Naive thymus-derived CD8-positive, alpha-beta T cell (primary cell): ENCODE data around the gene UBR1. TPM values are rescaled to one million over a fixed set of nuclear protein-coding genes. Genes with fewer than 3 reads are reported as not detected.
"Not testable (repeated sequence)": the region's sequence is repeated elsewhere in the genome, so short reads cannot be mapped to it uniquely, and the experiment has no call there.

Experiments
- ATAC-seq, 2 donors: fragments of 150-1000 bp; cut with Tn5 transposase in 1 of 2; sonication (Bioruptor Pico), chemical (Tn5 transposase) in 1 of 2; 1 replicate in 1 of 2; 2 replicates in 1 of 2; pipeline ENCODE4 v1.10.0; 2021; ENCODE audit warnings: mild to moderate bottlenecking in 2 of 2, moderate library complexity in 2 of 2
- POLR2A ChIA-PET: fragments of 350-600 bp; sonication (Branson Sonifier 250); formaldehyde crosslinking; loops from one replicate; lab custom pipeline; 2021; ENCODE audit warnings: antibody characterized with exemption; lab: Charles Lee
- DNase-seq, 10 donors: peaks; one replicate each; pipeline versions ENCODE4 v3.0.0 to v3.0.0-alpha.2; 2020 to 2022
- H3K27ac Mint-ChIP-seq, 10 donors: one replicate each; pipeline ENCODE4 v1.8.0; 2020 to 2022; ENCODE audit warnings: mild to moderate bottlenecking in 10 of 10, mixed read lengths in 10 of 10, moderate library complexity in 4 of 10, inconsistent platforms in 1 of 10
- H3K27me3 Mint-ChIP-seq, 5 donors: one replicate each; pipeline ENCODE4 v1.8.0; 2021 to 2022; ENCODE audit warnings: mixed read lengths in 5 of 5
- H3K36me3 Mint-ChIP-seq, 3 donors: one replicate each; pipeline ENCODE4 v1.8.0; 2020 to 2022; ENCODE audit warnings: mixed read lengths in 3 of 3, mild to moderate bottlenecking in 2 of 3, inconsistent platforms in 1 of 3
- H3K4me1 Mint-ChIP-seq, 4 donors: one replicate each; pipeline ENCODE4 v1.8.0; 2021 to 2022; ENCODE audit warnings: mixed read lengths in 4 of 4
- H3K4me3 Mint-ChIP-seq, 10 donors: one replicate each; pipeline ENCODE4 v1.8.0; 2020 to 2022; ENCODE audit warnings: mild to moderate bottlenecking in 10 of 10, mixed read lengths in 10 of 10, moderate library complexity in 6 of 10, inconsistent platforms in 1 of 10
- H3K9me3 Mint-ChIP-seq, 9 donors: one replicate each; pipeline ENCODE4 v1.8.0; 2020 to 2022; ENCODE audit warnings: mixed read lengths in 9 of 9, mild to moderate bottlenecking in 3 of 9, inconsistent platforms in 1 of 9, moderate library complexity in 1 of 9
- polyA plus RNA-seq, 3 donors: library from polyadenylated mRNA; unstranded; fragments of 300-500 nt; fragmentation: Illumina TruSeq; gene quantifications; one replicate each; pipeline ENCODE4 v1.2.3, GENCODE V29; 2021
- total RNA-seq, 8 experiments: library from RNA in 2 of 8; stranded (reverse) in 2 of 8; gene quantifications; one replicate each; pipeline ENCODE4 v1.2.3 and lab custom pipeline; 2021 to 2026

UBR1 gene
- total and polyA plus RNA-seq, 5 experiments from 2014 or later = 16.1 to 52.4 (median 20.8) TPM

DNA sequence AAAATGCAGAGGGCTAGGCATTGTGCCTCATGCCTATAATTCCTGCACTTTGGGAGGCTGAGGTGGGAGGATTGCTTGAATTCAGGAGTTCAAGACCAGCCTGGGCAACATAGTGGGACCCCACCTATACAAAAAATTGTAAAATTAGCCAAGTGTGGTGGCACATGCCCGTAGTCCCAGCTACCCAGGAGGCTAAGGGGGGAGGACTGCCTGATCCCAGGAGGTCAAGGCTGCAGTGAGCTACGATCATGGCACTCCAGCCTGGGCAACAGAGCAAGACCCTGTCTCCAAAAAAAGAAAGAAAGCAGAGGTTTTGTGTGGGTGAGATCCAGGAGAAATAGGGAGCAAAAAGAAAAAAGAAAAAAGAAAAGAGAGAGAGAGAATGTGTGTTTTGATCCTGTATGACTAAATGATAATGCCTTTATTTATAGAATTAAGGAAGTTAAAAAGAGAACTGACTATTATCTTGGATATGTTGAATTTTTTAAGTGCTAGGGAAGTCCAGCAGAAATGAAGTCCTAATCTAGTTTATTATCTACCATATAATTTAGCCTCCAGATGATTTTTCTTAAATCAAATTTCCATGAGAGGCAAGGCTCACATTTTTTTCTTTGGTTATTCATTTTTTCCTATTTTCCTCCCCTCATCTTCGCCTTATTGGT is 190.1 kb downstream of the UBR1 start:
- no peaks in the 10 kb centered on the region for H3K36me3 Mint-ChIP-seq
- H3K27ac Mint-ChIP-seq = peak overlapping the region in 1 of 10 donors; percentile 48
- no peaks in the 10 kb centered on the region for H3K27me3 Mint-ChIP-seq
- peaks cover 23 to 56% (median 40%) of the 10 kb centered on the region in 4 donors for H3K4me1 Mint-ChIP-seq
- H3K9me3 Mint-ChIP-seq = no peaks in the 10 kb centered on the region
- POLR2A ChIA-PET = no interaction called here
- no peak for ATAC-seq
- peak overlapping the region in 1 of 10 donors; percentile 39 for H3K4me3 Mint-ChIP-seq
- DNase-seq = no peak

DNA sequence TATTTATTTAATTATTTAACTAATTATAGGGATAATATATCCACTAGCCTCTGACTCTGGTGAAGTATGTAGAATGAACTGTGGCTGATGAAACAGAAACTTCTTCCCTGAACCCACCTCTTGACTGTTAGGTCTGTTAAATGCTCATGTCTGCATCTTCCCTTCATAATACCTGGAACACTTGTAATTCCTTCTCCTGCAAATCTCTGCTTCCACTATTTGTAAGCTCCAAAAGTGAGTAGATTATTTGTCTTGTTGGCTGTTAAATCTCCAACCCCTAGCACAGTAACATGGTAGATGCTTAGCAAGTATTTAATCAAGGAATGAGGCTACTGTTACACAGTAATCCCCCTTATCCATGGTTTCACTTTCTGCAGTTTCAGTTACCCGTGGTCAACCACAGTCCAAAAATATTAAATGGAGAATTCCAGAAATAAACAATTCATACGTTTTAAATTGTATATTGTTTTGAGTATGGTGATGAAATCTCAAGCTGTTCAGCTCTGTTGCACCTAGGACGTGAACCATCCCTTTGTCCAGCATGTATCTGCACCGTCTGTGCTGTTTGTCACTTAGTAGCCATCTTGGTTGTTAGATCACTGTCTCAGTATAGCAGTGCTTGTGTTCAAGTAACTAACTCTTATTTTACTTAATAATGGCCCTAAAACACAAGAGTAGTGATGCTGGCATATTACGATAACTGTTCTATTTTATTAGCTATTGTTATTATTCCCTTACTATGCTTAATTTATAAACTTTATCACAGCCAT is 190.9 kb downstream of the UBR1 start:
- H3K27me3 Mint-ChIP-seq = no peaks in the 10 kb centered on the region
- no peaks in the 10 kb centered on the region for H3K36me3 Mint-ChIP-seq
- peak overlapping the region in 5 of 10 donors; percentile 18 to 24 (median 21) for H3K4me3 Mint-ChIP-seq
- POLR2A ChIA-PET = no interaction called here
- ATAC-seq (no peak), DNase-seq (no peak)
- no peak overlapping the region for H3K27ac Mint-ChIP-seq
- no peaks in the 10 kb centered on the region for H3K9me3 Mint-ChIP-seq
- peaks cover 22 to 56% (median 44%) of the 10 kb centered on the region in 4 donors for H3K4me1 Mint-ChIP-seq

DNA sequence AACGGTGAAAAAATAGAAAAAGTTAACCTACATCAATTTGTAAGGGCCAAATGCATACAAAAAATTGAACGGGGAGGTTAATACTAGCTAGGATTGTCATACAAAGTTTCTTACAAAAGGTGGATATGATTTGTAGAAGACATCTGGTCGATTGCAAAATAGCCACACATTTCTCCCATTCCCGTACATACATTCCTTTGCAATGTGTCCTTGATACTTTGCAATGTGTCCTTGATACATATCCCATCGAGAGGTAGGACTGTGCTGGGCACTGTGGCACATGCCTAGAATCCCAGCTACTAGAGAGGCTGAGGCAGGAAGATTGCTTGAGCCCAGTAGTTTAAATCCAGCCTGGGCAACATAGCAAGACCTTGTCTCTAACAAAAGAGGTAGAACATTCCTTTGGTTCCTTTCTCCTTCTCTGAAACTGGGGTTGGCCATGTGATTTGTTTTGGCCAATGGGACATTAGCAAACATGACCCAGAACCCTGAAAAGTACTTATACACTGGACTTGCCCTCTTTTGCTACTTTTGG is 194.7 kb downstream of the UBR1 start:
- ATAC-seq (no peak), DNase-seq (no peak)
- Mint-ChIP-seq H3K27ac (no peak overlapping the region), H3K36me3 (peaks cover 0 to 4% (median 2%) of the 10 kb centered on the region in 3 donors), H3K4me3 (no peak overlapping the region), H3K27me3 (no peaks in the 10 kb centered on the region), H3K9me3 (no peaks in the 10 kb centered on the region), H3K4me1 (peaks cover 20 to 43% (median 36%) of the 10 kb centered on the region in 4 donors)
- POLR2A ChIA-PET = no interaction called here

DNA sequence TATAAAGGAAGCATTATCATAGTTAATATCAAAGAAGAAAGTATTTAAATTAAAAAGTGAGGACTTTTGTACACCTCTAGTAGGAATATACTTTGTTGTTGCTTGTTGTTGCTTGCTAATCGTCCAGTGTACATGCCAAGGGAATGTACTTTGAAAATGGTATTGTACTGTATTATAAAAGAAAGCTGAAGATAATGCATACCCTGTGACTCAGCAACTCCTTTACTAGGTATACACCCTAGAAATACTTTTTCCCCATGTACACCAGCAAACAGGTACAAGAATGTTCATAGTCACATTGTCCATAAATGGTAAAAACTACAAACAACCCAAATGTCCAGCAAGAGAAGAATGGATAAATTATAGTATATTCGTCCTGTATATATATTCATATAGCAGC is 197.3 kb downstream of the UBR1 start:
- H3K27me3 Mint-ChIP-seq = no peaks in the 10 kb centered on the region
- H3K36me3 Mint-ChIP-seq = peaks cover 0 to 4% (median 4%) of the 10 kb centered on the region in 3 donors
- DNase-seq (no peak), ATAC-seq (no peak)
- no peak overlapping the region for H3K4me3 Mint-ChIP-seq
- POLR2A ChIA-PET = no interaction called here
- no peak overlapping the region for H3K27ac Mint-ChIP-seq
- peaks cover 21 to 37% (median 26%) of the 10 kb centered on the region in 4 donors for H3K4me1 Mint-ChIP-seq
- H3K9me3 Mint-ChIP-seq = no peaks in the 10 kb centered on the region

DNA sequence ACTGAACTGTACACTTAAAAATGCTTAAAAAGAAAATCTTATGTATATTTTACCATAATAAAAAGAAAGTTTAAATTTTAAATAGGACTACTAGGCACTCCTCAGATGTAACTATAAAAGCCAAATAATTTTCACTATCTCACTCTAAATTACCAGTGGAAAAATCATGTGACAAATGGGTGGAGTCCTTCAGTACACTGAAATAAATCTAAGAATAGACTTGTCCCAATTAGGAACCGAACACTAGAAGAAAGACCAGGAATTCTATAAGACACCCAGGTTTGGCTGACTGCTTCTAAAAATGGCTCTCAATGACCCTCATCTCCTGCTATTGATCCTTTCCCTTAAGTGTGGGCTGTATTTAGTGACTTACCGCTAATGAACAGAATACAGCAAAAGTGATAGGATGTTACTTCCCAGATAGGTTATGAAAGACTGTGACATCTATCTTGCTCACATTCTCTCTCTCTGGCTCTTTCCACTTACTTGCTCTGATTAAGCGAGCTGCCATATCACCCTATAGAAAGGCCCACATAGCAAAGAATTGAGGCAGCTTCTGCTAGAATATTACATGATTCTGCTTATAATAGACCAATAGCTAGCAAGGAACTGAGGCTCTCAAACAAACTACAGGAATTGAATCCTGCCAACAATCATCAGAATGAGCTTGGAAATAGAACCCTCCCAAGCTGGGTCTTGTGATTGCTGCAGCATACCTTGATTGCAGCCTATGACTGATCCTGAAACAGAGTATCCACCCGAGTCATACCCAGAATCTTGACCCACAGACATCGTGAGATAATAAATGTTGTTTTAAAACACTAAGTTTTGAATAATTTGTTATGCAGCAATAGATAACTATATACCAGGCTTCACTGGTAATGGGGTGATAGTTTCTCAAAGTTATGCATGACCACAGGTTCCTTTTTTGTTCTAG is 202.2 kb downstream of the UBR1 start:
- Mint-ChIP-seq H3K27ac (no peak overlapping the region), H3K36me3 (peaks cover 0 to 7% (median 4%) of the 10 kb centered on the region in 3 donors), H3K4me3 (no peak overlapping the region), H3K9me3 (no peaks in the 10 kb centered on the region), H3K27me3 (no peaks in the 10 kb centered on the region), H3K4me1 (peaks cover 6 to 11% (median 9%) of the 10 kb centered on the region in 4 donors)
- ATAC-seq = no peak
- DNase-seq = no peak
- POLR2A ChIA-PET = no interaction called here

DNA sequence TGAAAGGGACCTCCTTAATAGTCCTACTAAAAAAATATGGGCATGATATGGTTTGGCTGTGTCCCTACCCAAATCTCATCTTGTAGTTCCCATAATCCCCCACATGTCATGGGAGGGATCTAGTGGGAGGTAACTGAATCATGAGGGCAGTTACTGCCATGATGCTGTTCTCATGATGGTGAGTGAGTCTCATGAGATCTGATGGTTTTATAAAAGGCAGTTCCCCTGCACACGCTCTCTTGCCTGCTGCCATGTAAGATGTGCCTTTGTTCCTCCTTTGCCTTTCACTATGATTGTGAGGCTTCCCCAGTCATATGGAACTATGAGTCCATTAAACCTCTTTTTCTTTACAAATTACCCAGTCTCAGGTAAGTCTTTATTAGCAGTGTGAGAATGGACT is 211.9 kb downstream of the UBR1 start:
- Mint-ChIP-seq H3K9me3 (peaks cover 0 to 10% (median 7%) of the 10 kb centered on the region in 9 donors), H3K36me3 (peaks cover 6 to 20% (median 9%) of the 10 kb centered on the region in 3 donors), H3K4me1 (peaks cover 4 to 16% (median 12%) of the 10 kb centered on the region in 4 donors)
- POLR2A ChIA-PET = interaction anchor here (1.2 kb wide), 1 partner anchor 158 kb away, joined by 3 read pairs; no protein-coding TSS in a partner anchor
- not testable (repeated sequence) for H3K4me3 Mint-ChIP-seq, H3K27ac Mint-ChIP-seq, H3K27me3 Mint-ChIP-seq, DNase-seq, ATAC-seq

Other genes starting within 250 kb of the UBR1 start
- gene TTBK2, start 185.3 kb downstream of the UBR1 start, total RNA-seq = 10 to 100 TPM; 28.9 to 32.1 TPM
- gene TTBK2, start 185.3 kb downstream of the UBR1 start, polyA plus RNA-seq = 10 to 100 TPM; 11.2 to 13.4 (median 13.1) TPM
- gene TMEM62, start 27.5 kb upstream of the UBR1 start, total RNA-seq = 10 to 100 TPM; 16.7 to 17.3 TPM
- gene TMEM62, start 27.5 kb upstream of the UBR1 start, polyA plus RNA-seq = 1 to 10 TPM; 1.6 to 5.8 (median 5.4) TPM
- 100 to 1,000 TPM; 132 to 143 TPM for gene CCNDBP1, start 79.4 kb upstream of the UBR1 start, total RNA-seq
- 100 to 1,000 TPM; 146 to 151 (median 147) TPM for gene CCNDBP1, start 79.4 kb upstream of the UBR1 start, polyA plus RNA-seq
- gene EPB42, start 115.0 kb upstream of the UBR1 start, total RNA-seq = not detected
- not detected for gene EPB42, start 115.0 kb upstream of the UBR1 start, polyA plus RNA-seq
- not detected for gene TGM5, start 160.9 kb upstream of the UBR1 start, total RNA-seq
- not detected for gene TGM5, start 160.9 kb upstream of the UBR1 start, polyA plus RNA-seq
- gene TGM7, start 196.2 kb upstream of the UBR1 start, total RNA-seq = not detected
- not detected for gene TGM7, start 196.2 kb upstream of the UBR1 start, polyA plus RNA-seq
- 10 to 100 TPM; 15.5 to 17.0 TPM for gene LCMT2, start 224.5 kb upstream of the UBR1 start, total RNA-seq
- gene LCMT2, start 224.5 kb upstream of the UBR1 start, polyA plus RNA-seq = 1 to 10 TPM; 2.1 to 3.5 (median 3.1) TPM